Caco-2 (cell line): ENCODE results near the gene GLP1R. TPM values are rescaled to one million over a fixed set of nuclear protein-coding genes. Genes with fewer than 3 reads are reported as not detected.

Source experiments
- BruUV-seq: library from RNA; stranded (reverse); fragments of 400-500 nt; replicated peaks from 2 replicates; lab custom pipeline; 2021; lab: Mats Ljungman, UMichigan
- CTCF ChIA-PET: fragments of 300-600 bp; sonication (Branson Sonifier 250); formaldehyde crosslinking; loops from one replicate; lab custom pipeline; 2022; ENCODE audit warnings: antibody characterized with exemption; lab: Charles Lee
- POLR2A ChIA-PET: fragments of 300-600 bp; sonication (Branson Sonifier 250); formaldehyde crosslinking; loops from one replicate; lab custom pipeline; 2022; ENCODE audit warnings: antibody characterized with exemption; lab: Charles Lee
- DNase-seq, 2 experiments: peaks; one replicate each; pipeline versions ENCODE4 v3.0.0 to v3.0.0-alpha.2; 2020 to 2022
- H3K27me3 ChIP-seq: replicated peaks from 2 replicates; pipeline ENCODE4 v1.6.0; 2011; ENCODE audit warnings: low read length; ENCODE audit not compliant: control insufficient read depth, insufficient read depth
- H3K36me3 ChIP-seq: 2 replicates; pipeline ENCODE4 v1.5.1; 2011; ENCODE audit warnings: low read length; ENCODE audit not compliant: control insufficient read depth, insufficient read depth
- H3K4me1 ChIP-seq: fragments of 250-450 bp; sonication (Bioruptor Pico); 2 replicates; pipeline ENCODE4 v1.5.1; 2020; ENCODE audit warnings: mild to moderate bottlenecking
- H3K4me3 ChIP-seq: 2 replicates; pipeline ENCODE4 v1.5.1; 2011; ENCODE audit warnings: low read depth, mild to moderate bottlenecking, control low read depth, low read length
- H3K9me3 ChIP-seq: fragments of 250-450 bp; sonication (Bioruptor Pico); 2 replicates; pipeline ENCODE4 v1.5.1; 2020; ENCODE audit warnings: mild to moderate bottlenecking, moderate library complexity
- H3K27ac Mint-ChIP-seq: one replicate; pipeline ENCODE4 v1.8.0; 2022; ENCODE audit warnings: mixed read lengths; ENCODE audit not compliant: unreplicated experiment
- H3K27me3 Mint-ChIP-seq: one replicate; pipeline ENCODE4 v1.8.0; 2022; ENCODE audit warnings: mixed read lengths; ENCODE audit not compliant: insufficient read depth, unreplicated experiment
- H3K36me3 Mint-ChIP-seq: one replicate; pipeline ENCODE4 v1.8.0; 2022; ENCODE audit warnings: mild to moderate bottlenecking, mixed read lengths; ENCODE audit not compliant: insufficient read depth, unreplicated experiment
- H3K4me1 Mint-ChIP-seq: one replicate; pipeline ENCODE4 v1.8.0; 2022; ENCODE audit warnings: low read depth, mixed read lengths; ENCODE audit not compliant: unreplicated experiment
- H3K4me3 Mint-ChIP-seq: one replicate; pipeline ENCODE4 v1.8.0; 2022; ENCODE audit warnings: mild to moderate bottlenecking, moderate library complexity, mixed read lengths; ENCODE audit not compliant: unreplicated experiment
- H3K9me3 Mint-ChIP-seq: one replicate; pipeline ENCODE4 v1.8.0; 2022; ENCODE audit warnings: mixed read lengths; ENCODE audit not compliant: unreplicated experiment
- intact Hi-C: fragments of 100-400 bp; cut with micrococcal nuclease; formaldehyde crosslinking; loops from one replicate; pipeline ENCODE4 v1.10.0; 2022; ENCODE audit not compliant: unreplicated experiment
- total RNA-seq: library from RNA; stranded (reverse); gene quantifications from 2 replicates; pipeline ENCODE4 v1.2.3, GENCODE V29; 2022
- TF ChIP-seq, protein P1 (sequence below), 2 experiments: fragments of 200-600 bp in 1 of 2; IDR thresholded peaks; 1 replicate in 1 of 2; 2 replicates in 1 of 2; pipeline versions ENCODE4 v1.5.1 to v1.8.0; 2011 to 2022; ENCODE audit warnings: antibody characterized with exemption in 1 of 2, control low read depth in 1 of 2, inconsistent platforms in 1 of 2, low read depth in 1 of 2, low read length in 1 of 2, mild to moderate bottlenecking in 1 of 2, moderate library complexity in 1 of 2; ENCODE audit not compliant: insufficient read depth in 1 of 2, severe bottlenecking in 1 of 2, unreplicated experiment in 1 of 2

The GLP1R gene
- total RNA-seq, 1 experiment from 2014 or later: not detected

- Histone ChIP-seq H3K27me3 (no peaks in the 10 kb centered on the region; the same call in 1 of the 2 replicates), H3K4me3 (no peak overlapping the region), H3K4me1 (no peaks in the 10 kb centered on the region), H3K36me3 (no peaks in the 10 kb centered on the region), H3K9me3 (no peaks in the 10 kb centered on the region)
- H3K36me3 Mint-ChIP-seq: no peaks in the 10 kb centered on the region
- H3K4me3 Mint-ChIP-seq: no peak overlapping the region
- no peaks in the 10 kb centered on the region for H3K9me3 Mint-ChIP-seq
- TF ChIP-seq, protein P1, sequence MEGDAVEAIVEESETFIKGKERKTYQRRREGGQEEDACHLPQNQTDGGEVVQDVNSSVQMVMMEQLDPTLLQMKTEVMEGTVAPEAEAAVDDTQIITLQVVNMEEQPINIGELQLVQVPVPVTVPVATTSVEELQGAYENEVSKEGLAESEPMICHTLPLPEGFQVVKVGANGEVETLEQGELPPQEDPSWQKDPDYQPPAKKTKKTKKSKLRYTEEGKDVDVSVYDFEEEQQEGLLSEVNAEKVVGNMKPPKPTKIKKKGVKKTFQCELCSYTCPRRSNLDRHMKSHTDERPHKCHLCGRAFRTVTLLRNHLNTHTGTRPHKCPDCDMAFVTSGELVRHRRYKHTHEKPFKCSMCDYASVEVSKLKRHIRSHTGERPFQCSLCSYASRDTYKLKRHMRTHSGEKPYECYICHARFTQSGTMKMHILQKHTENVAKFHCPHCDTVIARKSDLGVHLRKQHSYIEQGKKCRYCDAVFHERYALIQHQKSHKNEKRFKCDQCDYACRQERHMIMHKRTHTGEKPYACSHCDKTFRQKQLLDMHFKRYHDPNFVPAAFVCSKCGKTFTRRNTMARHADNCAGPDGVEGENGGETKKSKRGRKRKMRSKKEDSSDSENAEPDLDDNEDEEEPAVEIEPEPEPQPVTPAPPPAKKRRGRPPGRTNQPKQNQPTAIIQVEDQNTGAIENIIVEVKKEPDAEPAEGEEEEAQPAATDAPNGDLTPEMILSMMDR (IDR thresholded peaks at IDR 0.05; ENCODE audit: insufficient read depth in 1 of 2, low read depth in 1 of 2, low read length in 1 of 2, severe bottlenecking in 1 of 2, unreplicated experiment in 1 of 2): peak; percentile 40 to 54
- peak; percentile 62 to 70 for DNase-seq
- H3K4me1 Mint-ChIP-seq: no peaks in the 10 kb centered on the region
- H3K27ac Mint-ChIP-seq: no peak overlapping the region
- no peaks in the 10 kb centered on the region for H3K27me3 Mint-ChIP-seq
- no TSS peak for BruUV-seq
- intact Hi-C loops: loop anchor here (2.0 kb wide), 2 partner anchors 48 to 214 kb away; no protein-coding TSS in a partner anchor
- CTCF ChIA-PET: interaction anchor here (0.6 to 2.9 kb wide), 9 partner anchors 26 to 216 kb away, joined by 3 to 18 read pairs (median 5); partner anchors contain the start of gene SAYSD1
- POLR2A ChIA-PET: interaction anchor here (0.5 kb wide), 1 partner anchor 25 kb away, joined by 3 read pairs; no protein-coding TSS in a partner anchor
Observed at GRCh38 chr6:39088331-39088730, 39.8 kb downstream of the GLP1R start.

DNA sequence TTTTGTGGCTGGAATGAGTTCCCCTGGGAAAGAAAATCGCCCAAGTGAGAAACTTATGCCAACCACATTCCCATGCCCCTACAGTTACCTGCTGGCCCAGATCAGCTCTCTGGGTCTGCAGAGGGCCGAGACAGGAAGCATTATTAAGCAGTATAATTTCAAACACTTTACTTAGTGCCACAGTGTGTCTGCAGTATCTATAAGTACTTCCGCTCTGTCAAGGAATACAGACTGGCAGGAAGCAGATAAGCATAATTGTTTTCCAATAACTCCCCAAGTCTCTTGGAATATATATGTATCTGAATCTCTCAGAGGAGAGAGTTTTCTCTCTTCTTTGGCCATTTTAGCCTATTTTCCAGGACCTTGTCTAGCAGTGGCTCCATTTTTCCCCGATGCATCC, 41.5 kb downstream of the GLP1R start:
- intact Hi-C loops: no loop called here
- TF ChIP-seq, protein P1 (IDR thresholded peaks at IDR 0.05; ENCODE audit: insufficient read depth in 1 of 2, low read depth in 1 of 2, low read length in 1 of 2, severe bottlenecking in 1 of 2, unreplicated experiment in 1 of 2): no peak
- Mint-ChIP-seq H3K4me1 (no peaks in the 10 kb centered on the region), H3K4me3 (no peak overlapping the region), H3K27me3 (no peaks in the 10 kb centered on the region), H3K27ac (no peak overlapping the region), H3K36me3 (no peaks in the 10 kb centered on the region), H3K9me3 (no peaks in the 10 kb centered on the region)
- POLR2A ChIA-PET: no interaction called here
- Histone ChIP-seq H3K4me1 (no peaks in the 10 kb centered on the region), H3K9me3 (no peaks in the 10 kb centered on the region), H3K27me3 (no peaks in the 10 kb centered on the region; the same call in 1 of the 2 replicates), H3K36me3 (no peaks in the 10 kb centered on the region), H3K4me3 (no peak overlapping the region)
- CTCF ChIA-PET: no interaction called here
- no TSS peak for BruUV-seq
- no peak for DNase-seq

DNA sequence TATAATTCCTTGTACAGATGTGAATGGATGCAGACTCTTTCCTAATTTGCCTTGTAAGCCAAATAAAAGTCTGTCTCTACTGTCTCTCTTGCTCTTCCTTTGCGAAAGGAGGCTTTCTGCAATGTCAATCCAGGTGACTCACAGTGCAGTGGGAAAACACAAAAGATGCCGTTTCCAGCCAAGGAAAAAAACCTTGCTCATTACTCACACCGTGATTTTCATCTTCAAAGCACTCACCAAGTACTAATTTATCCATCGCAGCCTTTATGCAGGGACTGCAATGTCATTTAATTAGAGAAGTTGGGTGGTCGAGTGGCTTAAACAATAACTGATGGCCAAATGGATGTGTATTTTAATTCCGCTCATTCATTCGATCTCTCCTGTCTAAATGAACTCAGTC, 42.6 kb downstream of the GLP1R start:
- H3K27ac Mint-ChIP-seq: no peak overlapping the region
- no peak overlapping the region for H3K4me3 Mint-ChIP-seq
- H3K36me3 ChIP-seq: no peaks in the 10 kb centered on the region
- H3K36me3 Mint-ChIP-seq: no peaks in the 10 kb centered on the region
- ChIA-PET POLR2A (no interaction called here), CTCF (interaction anchor here (0.8 to 3.3 kb wide), 5 partner anchors 8 to 94 kb away, joined by 3 to 33 read pairs (median 3); no protein-coding TSS in a partner anchor)
- no peaks in the 10 kb centered on the region for H3K9me3 Mint-ChIP-seq
- H3K27me3 ChIP-seq: no peaks in the 10 kb centered on the region; the same call in 1 of the 2 replicates
- no peak for DNase-seq
- TF ChIP-seq, protein P1 (IDR thresholded peaks at IDR 0.05; ENCODE audit: insufficient read depth in 1 of 2, low read depth in 1 of 2, low read length in 1 of 2, severe bottlenecking in 1 of 2, unreplicated experiment in 1 of 2): no peak
- no TSS peak for BruUV-seq
- H3K4me1 Mint-ChIP-seq: no peaks in the 10 kb centered on the region
- H3K27me3 Mint-ChIP-seq: no peaks in the 10 kb centered on the region
- H3K9me3 ChIP-seq: no peaks in the 10 kb centered on the region
- intact Hi-C loops: no loop called here
- no peak overlapping the region for H3K4me3 ChIP-seq
- no peaks in the 10 kb centered on the region for H3K4me1 ChIP-seq
